Activated naive CD4-positive, alpha-beta T cell treated with anti-CD3 and anti-CD28 coated beads, Interleukin-2, amount 50 U/mL, for 72 hours (primary cell): ENCODE data around the gene HMCN1. TPM values are rescaled to one million over a fixed set of nuclear protein-coding genes. Genes with fewer than 3 reads are reported as not detected.
"Not testable (repeated sequence)": the region's sequence is repeated elsewhere in the genome, so short reads cannot be mapped to it uniquely, and the experiment has no call there.

ENCODE experiments used
- ATAC-seq, 2 donors: fragments of 150-1000 bp; cut with Tn5 transposase; 2 replicates each; pipeline ENCODE4 v1.10.0; 2021; ENCODE audit warnings: mild to moderate bottlenecking in 2 of 2, moderate library complexity in 2 of 2
- DNase-seq, 2 donors: peaks; one replicate each; pipeline ENCODE4 v3.0.0; 2021 to 2022; ENCODE audit warnings: low spot score in 2 of 2
- H3K27ac Mint-ChIP-seq, 2 donors: one replicate each; pipeline ENCODE4 v1.8.0; 2022; ENCODE audit warnings: mild to moderate bottlenecking in 2 of 2, mixed read lengths in 2 of 2
- H3K36me3 Mint-ChIP-seq, 2 donors: one replicate each; pipeline ENCODE4 v1.8.0; 2022; ENCODE audit warnings: mixed read lengths in 2 of 2
- H3K9me3 Mint-ChIP-seq, 2 donors: one replicate each; pipeline ENCODE4 v1.8.0; 2022; ENCODE audit warnings: mixed read lengths in 2 of 2
- total RNA-seq, 2 donors: library from RNA; stranded (reverse); gene quantifications; one replicate each; pipeline ENCODE4 v1.2.3, GENCODE V29; 2022

Gene HMCN1
- total RNA-seq, 2 donors from 2014 or later = 0.14 TPM; not detected in 1

GRCh38 chr1:186142159-186142558 is 408.0 kb downstream of the HMCN1 start:
- H3K27ac Mint-ChIP-seq = no peak overlapping the region
- DNase-seq (no peak), ATAC-seq (no peak)
- H3K36me3 Mint-ChIP-seq = no peaks in the 10 kb centered on the region
- H3K9me3 Mint-ChIP-seq = no peaks in the 10 kb centered on the region

- no peaks in the 10 kb centered on the region for H3K36me3 Mint-ChIP-seq
- no peak overlapping the region for H3K27ac Mint-ChIP-seq
- DNase-seq (no peak), ATAC-seq (no peak)
- H3K9me3 Mint-ChIP-seq = no peaks in the 10 kb centered on the region
Observed at GRCh38 chr1:186142916-186143315, 408.7 kb downstream of the HMCN1 start.

GRCh38 chr1:186143481-186143880 is 409.3 kb downstream of the HMCN1 start:
- H3K36me3 Mint-ChIP-seq = no peaks in the 10 kb centered on the region
- H3K27ac Mint-ChIP-seq = no peak overlapping the region
- ATAC-seq (no peak), DNase-seq (no peak)
- no peaks in the 10 kb centered on the region for H3K9me3 Mint-ChIP-seq

- no peak overlapping the region for H3K27ac Mint-ChIP-seq
- DNase-seq = no peak
- no peak for ATAC-seq
- no peaks in the 10 kb centered on the region for H3K36me3 Mint-ChIP-seq
- no peaks in the 10 kb centered on the region for H3K9me3 Mint-ChIP-seq
Observed at GRCh38 chr1:186144505-186144904, 410.3 kb downstream of the HMCN1 start.

GRCh38 chr1:186146974-186147373 is 412.8 kb downstream of the HMCN1 start:
- Mint-ChIP-seq H3K9me3 (no peaks in the 10 kb centered on the region), H3K36me3 (no peaks in the 10 kb centered on the region), H3K27ac (peak overlapping the region in 1 of 2 donors; percentile 84)
- DNase-seq (no peak), ATAC-seq (peak; percentile 64 to 67)

GRCh38 chr1:186149591-186149990 is 415.4 kb downstream of the HMCN1 start:
- Mint-ChIP-seq H3K27ac (no peak overlapping the region), H3K9me3 (no peaks in the 10 kb centered on the region), H3K36me3 (no peaks in the 10 kb centered on the region)
- ATAC-seq = no peak
- DNase-seq = no peak

GRCh38 chr1:186152227-186152619 is 418.0 kb downstream of the HMCN1 start:
- no peaks in the 10 kb centered on the region for H3K36me3 Mint-ChIP-seq
- ATAC-seq (no peak), DNase-seq (no peak)
- H3K27ac Mint-ChIP-seq = no peak overlapping the region
- no peaks in the 10 kb centered on the region for H3K9me3 Mint-ChIP-seq

- H3K27ac Mint-ChIP-seq = no peak overlapping the region
- no peaks in the 10 kb centered on the region for H3K36me3 Mint-ChIP-seq
- ATAC-seq (no peak), DNase-seq (no peak)
- no peaks in the 10 kb centered on the region for H3K9me3 Mint-ChIP-seq
Observed at GRCh38 chr1:186152620-186153239, 418.5 kb downstream of the HMCN1 start.

GRCh38 chr1:186154651-186155050 is 420.5 kb downstream of the HMCN1 start:
- H3K27ac Mint-ChIP-seq = no peak overlapping the region
- no peaks in the 10 kb centered on the region for H3K9me3 Mint-ChIP-seq
- ATAC-seq (no peak), DNase-seq (no peak)
- no peaks in the 10 kb centered on the region for H3K36me3 Mint-ChIP-seq

- DNase-seq = peak in 1 of 2 donors; percentile 5
- Mint-ChIP-seq H3K9me3 (no peaks in the 10 kb centered on the region), H3K27ac (no peak overlapping the region), H3K36me3 (no peaks in the 10 kb centered on the region)
- ATAC-seq = peak; percentile 40 to 79
Observed at GRCh38 chr1:186155594-186155993, 421.4 kb downstream of the HMCN1 start.

GRCh38 chr1:186162895-186163294 is 428.7 kb downstream of the HMCN1 start:
- ATAC-seq, H3K27ac Mint-ChIP-seq, H3K9me3 Mint-ChIP-seq, DNase-seq, H3K36me3 Mint-ChIP-seq: not testable (repeated sequence)

GRCh38 chr1:186164773-186165172 is 430.6 kb downstream of the HMCN1 start:
- Mint-ChIP-seq H3K36me3 (no peaks in the 10 kb centered on the region), H3K9me3 (peaks cover 5 to 6% of the 10 kb centered on the region in 2 donors), H3K27ac (no peak overlapping the region)
- DNase-seq (no peak), ATAC-seq (no peak)

- H3K36me3 Mint-ChIP-seq = no peaks in the 10 kb centered on the region
- DNase-seq (no peak), ATAC-seq (no peak)
- peaks cover 5 to 6% of the 10 kb centered on the region in 2 donors for H3K9me3 Mint-ChIP-seq
- H3K27ac Mint-ChIP-seq = no peak overlapping the region
Observed at GRCh38 chr1:186165303-186165702, 431.1 kb downstream of the HMCN1 start.

GRCh38 chr1:186167096-186167668 is 433.0 kb downstream of the HMCN1 start:
- no peak for ATAC-seq
- DNase-seq = no peak
- no peak overlapping the region for H3K27ac Mint-ChIP-seq
- H3K36me3 Mint-ChIP-seq = no peaks in the 10 kb centered on the region
- peaks cover under 1 to 1% of the 10 kb centered on the region in 2 donors for H3K9me3 Mint-ChIP-seq

GRCh38 chr1:186175588-186175987 is 441.4 kb downstream of the HMCN1 start:
- no peak for ATAC-seq
- no peak for DNase-seq
- peaks cover 0 to 3% of the 10 kb centered on the region in 2 donors for H3K9me3 Mint-ChIP-seq
- H3K27ac Mint-ChIP-seq = no peak overlapping the region
- no peaks in the 10 kb centered on the region for H3K36me3 Mint-ChIP-seq

GRCh38 chr1:186178426-186179043 is 444.3 kb downstream of the HMCN1 start:
- no peak overlapping the region for H3K27ac Mint-ChIP-seq
- DNase-seq (no peak), ATAC-seq (no peak)
- peaks cover 0 to 3% of the 10 kb centered on the region in 2 donors for H3K9me3 Mint-ChIP-seq
- H3K36me3 Mint-ChIP-seq = no peaks in the 10 kb centered on the region

- Mint-ChIP-seq H3K27ac (no peak overlapping the region), H3K9me3 (peaks cover 0 to 3% of the 10 kb centered on the region in 2 donors), H3K36me3 (no peaks in the 10 kb centered on the region)
- DNase-seq = no peak
- no peak for ATAC-seq
Observed at GRCh38 chr1:186179231-186179630, 445.0 kb downstream of the HMCN1 start.

GRCh38 chr1:186183219-186183618 is 449.0 kb downstream of the HMCN1 start:
- peak in 1 of 2 donors; percentile 36 for DNase-seq
- ATAC-seq = peak; percentile 64 to 84

More at GRCh38 chr1:186183219-186183618, 449.0 kb downstream of the HMCN1 start:
- Mint-ChIP-seq H3K36me3 (no peaks in the 10 kb centered on the region), H3K27ac (no peak overlapping the region), H3K9me3 (no peaks in the 10 kb centered on the region)
